RWPE2 (cell line): ENCODE measurements around the gene FBXL16.

Experiments used
- ATAC-seq: fragments of 200-7000 bp; cut with Tn5 transposase; 3 replicates; pipeline ENCODE4 v1.9.1; 2021; ENCODE audit warnings: low read depth
- DNase-seq: peaks from one replicate; pipeline ENCODE4 v3.0.0-alpha.2; 2020; ENCODE audit warnings: low spot score
- H3K27ac ChIP-seq: fragments of 450-650 bp; 2 replicates; pipeline ENCODE4 v1.5.1; 2017; ENCODE audit warnings: mild to moderate bottlenecking; ENCODE audit not compliant: poor library complexity, severe bottlenecking
- H3K27me3 ChIP-seq: fragments of 250-450 bp; sonication (Bioruptor Pico); 2 replicates; pipeline ENCODE4 v1.5.1; 2021; ENCODE audit warnings: mild to moderate bottlenecking, moderate library complexity; ENCODE audit not compliant: insufficient read depth, poor library complexity, severe bottlenecking
- H3K36me3 ChIP-seq: fragments of 250-450 bp; sonication (Bioruptor Pico); 2 replicates; pipeline ENCODE4 v1.5.1; 2020; ENCODE audit warnings: low read depth, mild to moderate bottlenecking, moderate library complexity
- H3K4me1 ChIP-seq: fragments of 250-450 bp; sonication (Bioruptor Pico); 2 replicates; pipeline ENCODE4 v1.5.1; 2021; ENCODE audit warnings: mild to moderate bottlenecking, moderate library complexity; ENCODE audit not compliant: insufficient read depth, poor library complexity, severe bottlenecking
- H3K4me3 ChIP-seq: fragments of 250-450 bp; sonication (Bioruptor Pico); 2 replicates; pipeline ENCODE4 v1.5.1; 2021; ENCODE audit warnings: mild to moderate bottlenecking, moderate library complexity; ENCODE audit not compliant: severe bottlenecking
- H3K9me3 ChIP-seq: fragments of 250-450 bp; sonication (Bioruptor Pico); 2 replicates; pipeline ENCODE4 v1.5.1; 2021; ENCODE audit warnings: mild to moderate bottlenecking, moderate library complexity; ENCODE audit not compliant: severe bottlenecking
- TF ChIP-seq, protein P1 (sequence below): fragments of 450-650 bp; IDR thresholded peaks from one replicate; pipeline ENCODE4 v1.5.1; 2017; ENCODE audit warnings: mild to moderate bottlenecking, moderate library complexity; ENCODE audit not compliant: poor library complexity, severe bottlenecking

The FBXL16 gene

DNA sequence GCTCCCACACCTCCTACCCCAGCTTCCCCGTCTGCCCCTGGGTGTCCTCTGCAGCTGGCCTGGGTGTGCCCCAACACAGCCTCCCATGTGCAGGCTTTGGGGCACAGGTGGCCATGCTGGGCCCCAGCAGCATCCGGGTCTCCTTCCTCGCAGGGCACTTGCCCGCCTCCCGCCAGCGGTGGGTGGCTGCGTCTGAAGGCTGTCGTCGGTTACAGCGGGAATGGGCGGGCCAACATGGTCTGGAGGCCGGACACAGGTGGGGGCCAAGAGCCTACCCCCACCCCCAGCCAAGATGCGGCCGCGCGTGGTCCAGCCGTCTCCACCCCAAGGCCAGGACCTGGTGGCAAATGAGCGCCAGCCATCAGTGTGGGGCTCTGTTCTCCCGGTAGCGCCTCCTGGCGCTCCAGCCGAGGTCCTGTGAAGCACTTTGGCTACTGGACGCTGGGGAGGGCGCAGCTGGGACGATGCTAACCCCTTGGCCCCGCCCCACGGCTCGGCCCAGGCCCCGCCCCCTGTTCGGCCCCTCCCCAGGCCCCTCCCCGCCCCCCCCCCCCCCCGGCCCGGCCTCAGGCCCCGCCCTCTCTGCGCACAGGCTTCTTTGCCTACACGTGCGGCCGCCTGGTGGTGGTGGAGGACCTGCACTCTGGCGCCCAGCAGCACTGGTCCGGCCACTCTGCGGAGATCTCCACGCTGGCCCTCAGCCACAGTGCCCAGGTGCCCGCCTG lies 45.0 kb downstream of the FBXL16 start:
- TF ChIP-seq, protein P1, sequence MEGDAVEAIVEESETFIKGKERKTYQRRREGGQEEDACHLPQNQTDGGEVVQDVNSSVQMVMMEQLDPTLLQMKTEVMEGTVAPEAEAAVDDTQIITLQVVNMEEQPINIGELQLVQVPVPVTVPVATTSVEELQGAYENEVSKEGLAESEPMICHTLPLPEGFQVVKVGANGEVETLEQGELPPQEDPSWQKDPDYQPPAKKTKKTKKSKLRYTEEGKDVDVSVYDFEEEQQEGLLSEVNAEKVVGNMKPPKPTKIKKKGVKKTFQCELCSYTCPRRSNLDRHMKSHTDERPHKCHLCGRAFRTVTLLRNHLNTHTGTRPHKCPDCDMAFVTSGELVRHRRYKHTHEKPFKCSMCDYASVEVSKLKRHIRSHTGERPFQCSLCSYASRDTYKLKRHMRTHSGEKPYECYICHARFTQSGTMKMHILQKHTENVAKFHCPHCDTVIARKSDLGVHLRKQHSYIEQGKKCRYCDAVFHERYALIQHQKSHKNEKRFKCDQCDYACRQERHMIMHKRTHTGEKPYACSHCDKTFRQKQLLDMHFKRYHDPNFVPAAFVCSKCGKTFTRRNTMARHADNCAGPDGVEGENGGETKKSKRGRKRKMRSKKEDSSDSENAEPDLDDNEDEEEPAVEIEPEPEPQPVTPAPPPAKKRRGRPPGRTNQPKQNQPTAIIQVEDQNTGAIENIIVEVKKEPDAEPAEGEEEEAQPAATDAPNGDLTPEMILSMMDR: peak; percentile 37
- Histone ChIP-seq H3K4me3 (no peak overlapping the region), H3K9me3 (no peaks in the 10 kb centered on the region), H3K36me3 (peaks cover 34% of the 10 kb centered on the region), H3K4me1 (no peaks in the 10 kb centered on the region), H3K27me3 (no peaks in the 10 kb centered on the region), H3K27ac (no peak overlapping the region)
- ATAC-seq (peak; percentile 76), DNase-seq (peak; percentile 92)

- Histone ChIP-seq H3K27ac (no peak overlapping the region), H3K4me3 (no peak overlapping the region), H3K9me3 (no peaks in the 10 kb centered on the region), H3K27me3 (no peaks in the 10 kb centered on the region), H3K36me3 (peaks cover 37% of the 10 kb centered on the region), H3K4me1 (no peaks in the 10 kb centered on the region)
- no peak for DNase-seq
- TF ChIP-seq, protein P1: no peak
- no peak for ATAC-seq
These were observed 45.5 kb downstream of the FBXL16 start for GRCh38 chr16:660132-660458.

DNA sequence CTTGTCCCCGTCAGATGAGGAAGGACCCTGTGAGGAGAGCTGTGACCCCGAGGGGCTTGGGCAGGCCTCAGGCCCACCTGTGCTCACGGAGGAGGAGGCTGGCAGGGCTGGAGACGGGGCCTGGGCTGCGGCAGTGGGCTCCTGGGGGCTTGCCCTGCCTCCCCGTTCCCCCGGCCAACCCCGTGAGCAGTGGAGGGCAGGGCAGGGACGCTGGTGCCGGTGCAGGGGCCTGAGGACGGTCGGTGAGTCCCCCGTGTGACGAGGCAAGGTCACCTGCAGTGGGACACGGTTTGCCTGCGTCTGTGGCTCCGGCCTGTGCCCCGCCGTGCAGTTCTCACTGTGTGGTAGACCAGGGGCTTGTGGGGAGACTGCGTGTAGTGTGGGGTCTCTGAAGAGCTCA lies 46.0 kb downstream of the FBXL16 start:
- Histone ChIP-seq H3K9me3 (no peaks in the 10 kb centered on the region), H3K27ac (no peak overlapping the region), H3K4me3 (no peak overlapping the region), H3K4me1 (no peaks in the 10 kb centered on the region), H3K27me3 (no peaks in the 10 kb centered on the region), H3K36me3 (peaks cover 40% of the 10 kb centered on the region)
- TF ChIP-seq, protein P1: no peak
- no peak for DNase-seq
- ATAC-seq: no peak

DNA sequence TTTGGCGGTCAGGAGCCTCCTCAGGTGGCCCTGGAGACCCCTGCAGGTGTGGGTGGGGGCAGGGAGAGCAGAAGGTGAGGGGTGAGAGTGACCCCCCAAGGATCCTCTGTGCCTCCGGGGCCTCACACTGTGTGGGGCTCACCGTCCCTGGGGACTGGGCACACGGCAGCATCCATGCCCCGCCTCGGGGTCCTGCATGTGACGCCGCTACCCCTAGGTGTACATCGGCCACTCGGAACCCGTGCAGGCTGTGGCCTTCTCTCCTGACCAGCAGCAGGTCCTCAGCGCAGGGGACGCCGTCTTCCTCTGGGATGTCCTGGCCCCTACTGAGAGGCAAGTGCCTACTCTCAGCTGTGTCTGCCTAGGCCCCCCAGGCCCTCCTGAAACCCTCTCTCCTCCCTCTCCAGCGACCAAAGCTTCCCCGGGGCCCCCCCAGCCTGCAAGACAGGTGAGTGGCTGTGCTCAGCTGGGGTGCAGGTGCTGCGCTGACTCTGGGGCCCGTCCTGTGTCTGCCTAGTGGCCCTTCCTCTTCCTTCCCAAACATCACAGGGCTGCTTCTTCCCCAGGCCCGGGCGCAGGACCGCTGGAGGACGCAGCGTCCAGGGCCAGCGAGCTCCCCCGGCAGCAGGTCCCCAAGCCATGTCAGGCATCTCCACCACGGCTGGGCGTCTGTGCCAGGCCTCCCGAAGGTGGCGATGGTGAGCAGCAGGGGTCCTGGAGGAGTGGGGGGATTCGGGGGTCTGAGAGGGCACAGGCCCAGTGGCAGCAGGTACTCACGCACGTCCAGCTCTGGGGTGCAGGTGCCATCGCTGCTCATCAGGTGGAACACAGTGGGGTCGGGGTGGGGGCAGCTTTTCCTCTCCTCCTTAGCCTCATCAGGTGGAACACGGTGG lies 46.7 kb downstream of the FBXL16 start:
- no peaks in the 10 kb centered on the region for H3K4me1 ChIP-seq
- H3K36me3 ChIP-seq: peaks cover 42% of the 10 kb centered on the region
- ATAC-seq: no peak
- no peaks in the 10 kb centered on the region for H3K27me3 ChIP-seq
- no peak overlapping the region for H3K27ac ChIP-seq
- H3K9me3 ChIP-seq: no peaks in the 10 kb centered on the region
- DNase-seq: no peak
- no peak overlapping the region for H3K4me3 ChIP-seq
- TF ChIP-seq, protein P1: no peak
